Endometrium (tissue), 2 donors: ENCODE data around the gene RANBP10.

ENCODE experiments used
- FAIRE-seq: peaks from 2 replicates; lab custom pipeline; 2012; peaks lifted over from hg19 to GRCh38; lab: Jason Lieb, UNC
- donor health status: control.
- donor health status: control.

The RANBP10 gene

DNA sequence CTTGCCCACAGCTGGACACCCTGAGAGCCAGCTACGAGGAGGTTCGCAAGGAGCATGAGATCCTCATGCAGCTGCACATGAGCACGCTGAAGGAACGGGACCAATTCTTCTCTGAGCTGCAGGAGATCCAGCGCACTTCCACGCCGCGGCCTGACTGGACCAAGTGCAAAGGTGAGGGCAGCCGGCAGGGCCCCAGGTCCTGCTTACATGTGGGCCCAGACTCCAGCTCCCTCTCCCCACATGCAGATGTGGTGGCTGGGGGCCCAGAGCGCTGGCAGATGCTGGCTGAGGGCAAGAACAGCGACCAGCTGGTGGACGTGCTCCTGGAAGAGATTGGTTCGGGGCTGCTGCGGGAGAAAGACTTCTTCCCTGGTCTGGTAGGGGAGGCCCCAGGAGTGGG lies 19.5 kb upstream of the RANBP10 start:
- no peak for FAIRE-seq

DNA sequence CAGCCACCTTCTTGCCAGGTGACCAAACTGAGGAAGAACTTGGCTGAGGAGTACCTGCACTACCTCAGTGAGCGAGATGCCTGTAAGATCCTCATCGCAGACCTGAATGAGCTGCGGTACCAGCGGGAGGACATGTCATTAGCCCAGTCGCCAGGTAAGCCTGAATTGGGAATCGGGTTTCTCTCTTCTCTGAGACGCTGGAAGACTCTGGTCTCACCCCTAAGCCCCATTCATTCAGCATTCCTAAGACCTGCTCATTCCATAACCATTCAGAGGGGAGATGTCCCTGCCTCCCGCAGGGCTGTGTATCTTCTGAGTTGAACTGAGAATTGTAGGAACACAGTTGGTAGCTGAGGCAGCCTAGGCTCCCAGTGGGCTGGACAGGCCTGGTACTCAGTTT lies 18.8 kb upstream of the RANBP10 start:
- FAIRE-seq, result no peak

DNA sequence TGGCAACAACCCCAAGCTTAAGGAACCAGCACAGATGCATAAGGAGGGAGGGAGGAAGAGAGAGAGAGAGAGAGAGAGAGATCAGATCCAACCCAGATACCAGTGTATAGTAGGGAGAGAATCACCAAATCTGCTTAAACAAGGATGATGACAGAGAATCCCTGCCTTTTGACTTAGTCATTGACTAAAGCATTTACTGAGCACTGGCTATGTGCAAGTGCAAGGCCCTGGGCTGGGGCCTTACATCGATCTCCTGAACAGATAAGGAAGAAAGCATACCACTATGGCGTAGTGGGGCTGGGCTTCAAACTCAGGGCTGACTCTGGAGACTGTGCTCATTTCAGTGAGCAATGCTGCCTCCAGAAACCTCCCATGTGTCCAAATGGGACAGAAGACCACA lies 16.2 kb upstream of the RANBP10 start:
- FAIRE-seq, result no peak

DNA sequence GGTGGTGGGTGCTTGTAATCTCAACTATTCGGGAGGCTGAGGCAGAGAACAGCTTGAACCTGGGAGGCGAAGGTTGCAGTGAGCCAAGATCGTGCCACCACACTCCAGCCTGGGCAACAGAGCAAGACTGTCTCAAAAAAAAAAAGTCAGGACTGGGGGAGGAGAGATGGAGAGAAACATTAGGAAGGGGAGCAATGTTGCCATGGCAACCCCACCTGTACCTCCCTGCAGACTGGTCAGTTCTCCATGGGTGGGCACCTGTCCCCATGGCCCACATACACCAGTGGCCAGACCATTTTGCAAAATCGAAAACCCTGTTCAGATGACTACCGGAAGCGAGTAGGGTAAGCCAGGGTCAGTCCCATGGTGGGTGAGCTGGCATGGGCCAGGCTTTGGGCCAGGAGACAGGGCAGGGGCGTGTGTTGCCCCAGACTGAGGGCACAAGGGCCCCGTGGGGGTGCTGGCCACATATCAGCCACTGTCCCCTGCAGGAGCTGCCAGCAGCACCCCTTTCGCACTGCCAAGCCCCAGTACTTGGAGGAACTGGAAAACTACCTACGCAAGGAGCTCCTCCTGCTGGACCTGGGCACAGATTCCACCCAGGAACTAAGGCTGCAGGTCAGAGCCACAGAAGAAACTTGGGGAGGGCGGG lies 14.4 kb upstream of the RANBP10 start:
- no peak for FAIRE-seq

DNA sequence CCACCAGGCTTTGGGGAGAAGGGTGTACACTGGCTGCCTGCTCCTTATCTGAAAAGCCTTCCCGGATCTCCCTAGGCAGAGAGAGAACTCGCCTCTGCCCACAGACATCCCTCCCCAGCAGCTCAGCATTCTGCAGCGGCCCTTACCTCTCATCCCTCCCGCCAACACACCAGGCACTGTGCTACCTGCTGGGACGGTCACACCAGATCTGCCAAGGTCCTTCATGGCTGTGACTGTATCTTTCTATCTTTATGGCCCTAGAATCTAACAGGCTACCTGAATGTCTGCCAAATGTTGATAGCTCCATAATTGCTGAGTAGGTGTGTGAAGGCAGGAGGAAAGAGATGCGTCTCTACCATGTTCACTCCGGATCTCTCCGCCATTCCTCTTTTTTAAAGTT lies 8.2 kb upstream of the RANBP10 start:
- FAIRE-seq, result no peak

DNA sequence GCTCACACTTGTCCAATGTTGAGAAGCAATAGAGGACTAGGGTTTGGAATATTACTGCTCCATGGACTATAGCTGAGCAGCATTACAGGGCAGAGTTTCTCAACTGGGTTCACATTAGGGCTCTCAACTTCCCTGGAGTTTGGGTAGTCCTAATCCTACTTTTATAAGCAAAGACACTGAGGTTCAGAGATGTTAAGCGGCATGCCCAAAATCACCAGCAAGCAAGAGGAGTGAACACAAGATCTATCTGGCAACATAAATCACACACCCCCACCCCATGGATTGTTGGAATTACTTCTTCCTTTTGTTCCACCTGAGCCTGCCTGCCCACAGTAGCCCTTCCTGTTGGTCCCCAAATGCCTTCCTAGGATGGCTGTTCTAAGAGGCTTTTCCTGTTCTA lies 5.5 kb upstream of the RANBP10 start:
- no peak for FAIRE-seq

DNA sequence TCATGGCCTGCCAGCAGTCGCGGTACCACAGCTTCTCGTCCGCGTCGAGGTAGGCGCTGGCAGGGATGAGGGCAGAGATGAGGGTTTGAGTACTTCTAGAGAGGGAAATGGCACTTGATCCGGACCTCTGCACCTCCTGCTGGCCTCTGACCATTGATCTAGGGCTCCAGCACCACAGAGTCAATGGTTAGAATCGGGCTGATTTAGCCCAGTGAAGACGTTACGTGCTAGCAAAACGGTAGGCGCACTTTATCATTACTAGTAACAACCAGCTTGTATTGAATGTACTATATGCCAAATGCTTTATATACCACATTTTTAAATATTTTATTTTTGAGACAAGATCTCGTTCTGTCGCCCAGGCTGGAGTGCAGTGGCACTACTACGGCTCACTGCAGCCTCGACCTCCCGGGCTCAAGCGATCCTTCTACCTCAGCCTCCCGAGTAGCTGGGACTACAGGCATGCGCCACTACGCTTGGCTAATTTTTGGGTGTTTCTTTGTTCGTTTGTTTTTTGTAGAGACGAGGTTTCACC lies 855 bp upstream of the RANBP10 start:
- FAIRE-seq, result no peak

DNA sequence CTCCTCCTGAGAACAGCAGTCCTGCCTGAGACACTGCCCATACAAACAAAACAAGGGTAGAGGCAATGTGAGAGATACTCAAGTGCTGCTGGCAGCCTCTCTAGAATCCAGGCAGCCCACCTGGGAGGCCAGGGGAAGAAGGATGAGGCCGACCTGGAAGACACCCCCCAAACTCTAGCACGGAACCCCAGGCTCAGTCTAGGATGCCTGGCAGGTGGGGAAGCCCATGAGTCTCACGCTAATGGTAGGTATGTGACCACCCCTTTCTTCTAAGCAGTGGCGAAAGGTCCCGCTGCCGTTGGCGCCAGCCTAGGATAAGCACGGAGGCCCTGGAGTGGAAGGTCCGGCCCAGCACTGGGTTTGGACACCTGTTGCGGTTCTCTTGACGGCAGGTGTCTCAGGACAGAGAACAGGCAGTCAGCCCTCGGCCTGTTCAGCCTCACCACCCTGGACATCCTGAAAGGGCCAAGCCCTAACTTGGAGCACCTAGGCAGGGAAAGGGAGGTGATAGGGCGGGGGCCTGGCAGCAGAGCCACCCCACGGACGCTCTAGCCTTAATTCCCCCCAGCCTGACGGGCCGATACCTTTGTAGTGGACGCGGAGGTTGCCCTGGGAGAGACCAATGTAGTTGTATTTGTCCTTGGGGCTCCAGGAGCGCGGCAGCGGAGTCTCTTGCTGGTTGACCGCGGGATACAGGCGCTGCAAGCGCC lies 487 bp downstream of the RANBP10 start:
- no peak for FAIRE-seq

DNA sequence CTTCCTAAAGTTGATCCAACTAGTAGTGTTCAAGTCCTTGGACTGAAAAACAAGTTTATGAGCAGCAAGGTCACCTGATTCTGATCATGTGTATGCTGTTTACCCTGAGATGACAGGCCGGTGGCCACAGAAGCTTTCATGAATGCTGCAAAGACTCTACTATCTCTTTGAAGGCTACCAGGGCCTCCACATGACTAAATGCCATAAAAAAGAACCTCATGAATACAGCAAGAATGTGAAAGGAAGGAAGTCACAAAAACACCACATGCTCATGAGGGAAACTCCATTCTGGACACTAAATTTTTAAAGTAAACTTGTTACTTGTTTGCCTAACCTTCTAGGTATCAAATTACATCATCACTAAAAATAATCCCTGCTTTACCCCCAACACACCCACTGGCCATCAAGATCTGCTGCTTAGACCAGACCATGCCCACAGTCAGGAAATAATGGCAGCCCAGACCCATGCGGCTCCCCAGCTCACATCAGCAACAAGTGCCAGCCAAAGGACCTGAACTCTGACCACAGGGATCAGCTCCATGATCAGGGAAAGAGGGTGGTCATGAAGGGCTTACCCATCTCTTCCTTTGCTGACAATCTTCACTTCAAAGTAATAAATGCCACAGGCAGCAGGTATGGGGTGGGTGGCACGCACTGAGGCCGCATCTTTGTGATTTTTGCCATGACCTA lies 1.4 kb downstream of the RANBP10 start:
- FAIRE-seq, result no peak

DNA sequence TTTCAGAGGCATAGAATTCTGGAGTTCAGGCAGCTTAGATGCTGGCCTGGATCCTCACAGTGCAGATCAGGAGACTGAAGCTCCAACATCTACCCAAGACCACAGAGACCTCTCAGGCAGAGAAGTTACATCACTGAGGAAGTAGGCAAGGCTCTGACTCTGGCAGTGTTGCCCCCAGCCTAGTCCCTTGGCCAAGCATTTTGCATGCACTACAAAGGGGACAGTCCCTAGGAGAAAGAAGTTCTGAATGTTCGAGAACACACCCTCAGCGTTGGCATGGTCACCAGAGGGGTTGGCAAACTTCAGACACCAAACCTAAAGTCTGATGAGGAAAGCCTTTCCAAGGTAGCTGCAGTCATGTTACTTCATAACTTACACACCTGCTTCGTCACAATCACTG lies 2.5 kb downstream of the RANBP10 start:
- no peak for FAIRE-seq

DNA sequence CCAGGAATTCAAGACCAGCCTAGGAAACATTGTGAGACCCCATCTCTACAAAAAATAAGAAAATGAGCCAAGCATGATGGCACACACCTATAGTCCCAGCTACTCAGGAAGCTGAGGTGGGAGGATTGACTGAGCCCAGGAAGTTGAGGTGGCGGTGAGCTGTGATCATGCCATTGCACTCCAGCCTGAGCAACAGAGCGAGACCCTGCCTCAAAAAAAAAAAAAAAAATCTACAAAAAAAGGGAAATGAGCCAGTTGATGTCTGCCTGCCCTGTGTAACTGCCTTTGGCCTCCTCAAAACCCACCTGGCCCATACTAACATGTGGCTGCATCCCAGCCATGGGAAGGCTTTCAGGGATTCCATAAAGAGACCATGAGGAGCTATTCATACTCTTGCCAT lies 4.5 kb downstream of the RANBP10 start:
- no peak for FAIRE-seq

DNA sequence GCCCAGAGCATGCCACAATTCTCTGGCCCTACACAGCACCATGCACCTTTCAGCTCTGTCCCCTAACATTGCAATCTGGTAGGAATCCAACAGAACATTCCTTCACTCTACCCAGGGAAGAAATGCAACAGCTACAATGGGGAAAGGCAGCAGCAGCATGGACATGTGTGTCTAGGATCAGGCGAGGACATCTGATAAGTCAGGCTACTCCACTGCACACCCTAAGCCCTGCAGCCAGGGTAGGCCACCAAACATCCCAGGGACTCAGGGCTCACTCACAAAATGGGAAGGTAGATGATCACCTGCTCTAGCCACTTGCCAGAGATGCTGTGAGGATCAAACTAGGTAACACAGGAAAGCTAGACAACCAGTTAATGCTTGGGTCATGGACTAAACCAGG lies 5.1 kb downstream of the RANBP10 start:
- FAIRE-seq, result no peak

DNA sequence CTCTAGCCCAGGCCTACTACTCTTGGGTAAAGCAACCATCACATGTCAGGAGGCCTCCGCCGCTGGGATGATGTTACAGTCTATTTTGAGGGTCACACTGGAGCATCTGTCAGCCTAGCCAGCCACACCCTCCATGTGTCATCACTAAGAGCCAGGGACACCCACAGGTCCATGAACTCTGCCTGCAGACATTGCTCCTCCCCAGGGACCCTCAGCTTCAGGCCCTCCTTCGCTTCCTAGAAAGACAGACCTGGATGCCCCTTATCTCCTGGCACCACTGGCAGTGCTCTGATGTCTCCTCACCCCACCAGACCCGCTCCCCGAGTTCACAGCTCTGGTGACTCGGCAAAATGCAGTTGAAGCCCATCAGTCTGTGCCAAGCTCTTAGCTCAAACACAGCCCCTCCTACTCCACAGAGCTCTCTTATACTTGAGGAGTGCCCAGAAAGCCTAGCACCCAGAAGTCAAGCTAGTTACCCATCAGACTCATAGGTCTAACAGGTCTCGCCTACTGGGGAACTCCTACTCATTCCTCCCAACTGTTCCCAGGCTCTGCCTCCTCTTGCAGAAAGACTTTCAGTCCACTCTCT lies 5.9 kb downstream of the RANBP10 start:
- no peak for FAIRE-seq

DNA sequence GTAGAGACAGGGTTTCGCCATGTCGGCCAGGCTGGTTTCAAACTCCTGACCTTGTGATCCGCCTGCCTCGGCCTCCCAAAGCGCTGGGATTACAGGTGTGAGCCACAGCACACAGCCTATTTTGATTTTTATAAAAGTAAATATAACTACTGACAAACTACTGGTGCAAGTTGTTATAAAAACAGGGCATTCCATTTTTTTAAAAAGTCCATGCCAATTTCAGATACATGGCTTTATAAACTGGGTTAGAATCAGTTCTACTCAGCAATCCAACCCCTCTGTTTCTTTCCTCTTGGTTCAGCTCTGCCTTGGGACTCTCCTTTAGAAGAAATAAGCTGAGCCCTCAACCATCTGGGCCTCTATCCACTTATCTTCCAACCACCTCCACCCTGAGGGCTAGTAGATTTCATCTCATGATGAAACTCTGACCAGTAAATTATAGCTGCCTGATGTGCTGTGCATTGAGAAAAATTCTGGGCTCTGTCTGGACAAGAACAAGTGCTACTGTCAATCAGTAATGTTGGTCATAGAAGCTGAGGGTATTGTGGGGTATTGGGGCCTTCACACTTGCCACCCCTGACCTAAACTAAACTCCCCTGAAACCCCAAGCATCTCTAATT lies 10.2 kb downstream of the RANBP10 start:
- FAIRE-seq, result no peak

DNA sequence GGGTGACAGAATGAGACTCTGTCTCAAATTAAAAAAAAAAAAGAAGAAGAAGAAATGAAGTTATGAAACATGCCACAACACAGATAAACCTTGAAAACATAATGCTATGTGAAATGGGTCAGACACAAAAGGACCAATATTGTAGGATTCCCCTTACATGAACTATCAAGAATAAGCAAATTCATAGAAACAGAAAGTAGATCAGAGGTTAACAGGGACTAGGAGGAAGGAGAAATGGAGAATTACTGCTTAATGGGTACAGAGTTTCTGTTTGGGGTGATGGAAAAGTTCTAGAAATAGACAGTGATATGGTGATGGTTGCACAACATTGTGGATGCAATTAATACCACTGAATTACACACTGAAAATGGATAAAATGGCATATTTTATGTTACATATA lies 16.3 kb downstream of the RANBP10 start:
- no peak for FAIRE-seq

DNA sequence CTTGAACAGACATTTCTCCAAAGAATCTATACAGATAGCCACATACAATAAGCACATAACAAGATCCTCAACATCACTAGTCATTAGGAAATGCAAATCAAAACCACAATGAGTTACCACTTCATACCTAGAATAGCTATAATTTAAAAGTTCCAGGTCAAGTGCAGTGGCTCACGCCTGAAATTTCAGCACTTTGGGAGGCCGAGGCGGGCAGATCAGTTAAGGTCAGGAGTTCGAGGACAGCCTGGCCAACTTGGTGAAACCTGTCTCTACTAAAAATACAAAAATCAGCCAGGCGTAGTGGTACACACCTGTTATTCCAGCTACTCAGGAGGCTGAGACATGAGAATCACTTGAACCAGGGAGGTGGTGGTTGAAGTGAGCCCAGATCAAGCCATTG lies 19.9 kb downstream of the RANBP10 start:
- FAIRE-seq, result no peak

DNA sequence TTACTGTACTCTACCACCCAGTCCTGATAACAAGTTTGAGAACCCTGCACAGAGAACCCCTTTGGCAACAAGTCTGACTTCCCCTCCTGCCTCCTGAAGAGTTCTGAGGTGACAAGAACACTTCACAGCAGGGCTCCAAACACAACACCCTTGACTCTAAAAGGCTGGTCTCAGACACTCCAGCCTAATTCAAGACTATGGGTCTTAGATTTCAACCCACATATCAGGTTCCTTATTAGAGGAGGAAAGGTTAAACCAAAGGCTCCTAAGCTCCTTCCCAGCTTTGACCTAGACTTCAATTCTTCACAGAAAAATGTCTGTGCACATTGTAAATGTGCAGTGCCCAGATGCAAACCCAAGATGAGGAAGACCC lies 23.0 kb downstream of the RANBP10 start:
- FAIRE-seq, result no peak

DNA sequence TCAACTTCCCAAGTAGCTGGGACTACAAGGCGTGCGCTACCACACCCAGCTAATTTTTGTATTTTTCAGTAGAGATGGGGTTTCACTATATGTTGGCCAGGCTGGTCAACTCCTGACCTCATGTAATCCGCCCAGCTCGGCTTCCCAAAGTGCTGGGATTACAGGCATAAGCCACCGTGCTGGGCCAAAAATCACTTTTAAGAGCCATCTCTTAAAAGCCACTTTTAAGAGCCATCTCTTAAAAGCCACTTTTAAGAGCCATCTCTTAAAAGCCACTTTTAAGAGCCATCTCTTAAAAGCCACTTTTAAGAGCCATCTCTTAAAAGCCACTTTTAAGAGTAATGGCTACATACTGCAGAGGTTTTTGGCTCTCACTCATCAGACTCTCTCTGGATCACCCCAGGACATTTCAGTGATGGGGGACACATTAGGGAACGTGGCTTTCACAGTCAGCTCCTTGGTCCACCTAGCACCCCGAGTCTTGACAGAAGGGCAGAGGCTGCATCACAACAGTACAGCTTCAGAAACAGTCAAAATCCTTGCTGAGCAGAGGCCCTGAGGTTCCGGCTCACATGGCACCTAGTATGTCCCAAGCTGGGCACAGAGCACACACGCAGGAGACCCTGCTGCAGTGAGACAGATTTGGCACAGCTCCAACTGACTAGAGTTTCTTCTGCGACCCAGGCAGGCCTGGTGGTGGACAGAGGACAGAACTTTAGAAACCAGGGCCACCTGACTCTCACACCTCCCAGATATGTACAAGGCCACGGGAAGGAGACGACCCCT lies 23.6 kb downstream of the RANBP10 start:
- FAIRE-seq, result no peak

DNA sequence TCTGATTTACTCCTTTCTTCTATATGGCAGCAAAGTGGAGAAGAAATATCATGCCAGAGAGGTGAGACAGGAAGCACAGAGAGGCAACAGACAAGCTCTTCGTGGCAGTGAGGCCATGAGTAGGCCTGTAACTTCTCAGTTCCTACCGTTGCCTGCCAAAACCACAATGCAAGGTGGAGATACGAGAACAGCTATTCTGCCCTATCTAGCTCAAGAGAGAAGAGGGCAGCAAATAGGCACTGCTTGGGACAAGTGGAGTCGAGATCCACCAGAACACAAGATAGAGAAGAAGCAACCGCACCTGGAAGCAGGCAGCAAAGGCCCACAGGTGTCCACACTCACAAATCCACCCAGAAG lies 24.8 kb downstream of the RANBP10 start:
- no peak for FAIRE-seq

DNA sequence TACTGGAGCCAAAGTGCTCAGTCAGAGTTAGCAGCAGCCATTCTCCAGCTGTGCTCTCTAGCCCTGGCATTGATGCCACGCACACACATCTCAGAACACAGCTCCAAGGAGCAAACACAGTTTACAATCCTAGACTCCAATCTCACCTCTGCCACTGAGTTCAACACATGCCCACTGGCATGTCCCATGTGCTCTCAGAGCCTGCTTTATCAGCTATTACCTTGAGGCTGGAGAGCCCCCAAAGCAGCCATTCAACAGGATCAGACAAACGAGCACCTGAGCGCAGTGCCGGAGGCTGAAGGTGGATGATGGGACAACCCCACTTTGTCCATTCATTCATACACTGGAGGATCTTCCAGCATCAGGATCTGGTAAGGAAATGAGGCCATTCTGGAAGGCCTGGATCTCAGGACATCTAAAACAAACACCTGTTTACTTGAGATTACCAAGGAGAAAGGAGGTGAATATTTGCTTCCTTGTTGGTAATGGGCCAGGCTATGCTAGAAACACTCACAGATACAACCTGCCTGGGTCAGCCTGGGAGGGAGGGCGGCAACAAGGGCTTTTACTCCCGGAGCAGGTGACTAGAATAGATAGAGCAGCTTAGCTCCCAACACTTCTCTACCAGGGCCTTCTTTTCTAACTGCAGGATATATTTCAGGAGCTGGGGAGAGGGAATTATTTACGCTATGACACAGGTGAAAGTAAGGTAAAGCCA lies 25.4 kb downstream of the RANBP10 start:
- FAIRE-seq, result no peak
